ENCODE results near the gene HES2. TPM values are rescaled to one million over a fixed set of nuclear protein-coding genes. Genes with fewer than 3 reads are reported as not detected.

Gene HES2
- total and polyA plus RNA-seq, 9 of the 15 experiments (the other 6 are each of a cell fraction or from before 2014, with no cell fraction given): 0.05 to 0.18 (median 0.07) TPM; not detected in 4

GRCh38 chr1:6424000-6424565, 4.4 kb upstream of the HES2 start (continued):
- TF ChIP-seq PCBP2 (IDR thresholded peaks at IDR 0.05; ENCODE audit: low read depth, low read length, poor library complexity, severe bottlenecking) (no peak), RREB1 (CRISPR knock-in tag; IDR thresholded peaks at IDR 0.05) (no peak), PTTG1 (tag; IDR thresholded peaks at IDR 0.05; ENCODE audit: low read depth) (no peak), KHSRP (IDR thresholded peaks at IDR 0.05) (no peak), TEAD4 (IDR thresholded peaks at IDR 0.05; ENCODE audit: low read length) (no peak), TEAD4 (CRISPR knock-in tag; IDR thresholded peaks at IDR 0.05; ENCODE audit: borderline replicate concordance) (peak; percentile 73; the same call in 1 of the 2 replicates), ETV1 (tag; conservative IDR thresholded peaks at IDR 0.05; ENCODE audit: low read depth) (no peak), PHB (CRISPR knock-in tag; IDR thresholded peaks at IDR 0.05) (peak; percentile 25; the same call in 1 of the 2 replicates), CC2D1A (IDR thresholded peaks at IDR 0.05) (no peak), CGGBP1 (CRISPR knock-in tag; IDR thresholded peaks at IDR 0.05) (no peak), TEAD1 (CRISPR knock-in tag; IDR thresholded peaks at IDR 0.05) (no peak), ZNF584 (CRISPR knock-in tag; IDR thresholded peaks at IDR 0.05; ENCODE audit: low read depth) (no peak), ZNF644 (tag; IDR thresholded peaks at IDR 0.05; ENCODE audit: low read depth) (no peak), ZNF511 (CRISPR knock-in tag; IDR thresholded peaks at IDR 0.05) (no peak), ZNF282 (CRISPR knock-in tag; IDR thresholded peaks at IDR 0.05) (no peak), LCOR (CRISPR knock-in tag; IDR thresholded peaks at IDR 0.05) (no peak)
- TF ChIP-seq, protein P1, sequence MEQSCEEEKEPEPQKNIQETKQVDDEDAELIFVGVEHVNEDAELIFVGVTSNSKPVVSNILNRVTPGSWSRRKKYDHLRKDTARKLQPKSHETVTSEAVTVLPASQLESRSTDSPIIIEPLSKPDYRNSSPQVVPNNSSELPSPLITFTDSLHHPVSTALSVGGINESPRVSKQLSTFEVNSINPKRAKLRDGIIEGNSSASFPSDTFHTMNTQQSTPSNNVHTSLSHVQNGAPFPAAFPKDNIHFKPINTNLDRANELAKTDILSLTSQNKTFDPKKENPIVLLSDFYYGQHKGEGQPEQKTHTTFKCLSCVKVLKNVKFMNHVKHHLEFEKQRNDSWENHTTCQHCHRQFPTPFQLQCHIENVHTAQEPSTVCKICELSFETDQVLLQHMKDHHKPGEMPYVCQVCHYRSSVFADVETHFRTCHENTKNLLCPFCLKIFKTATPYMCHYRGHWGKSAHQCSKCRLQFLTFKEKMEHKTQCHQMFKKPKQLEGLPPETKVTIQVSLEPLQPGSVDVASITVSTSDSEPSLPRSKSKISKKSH (CRISPR knock-in tag; IDR thresholded peaks at IDR 0.05): no peak
- TF ChIP-seq, protein P2, sequence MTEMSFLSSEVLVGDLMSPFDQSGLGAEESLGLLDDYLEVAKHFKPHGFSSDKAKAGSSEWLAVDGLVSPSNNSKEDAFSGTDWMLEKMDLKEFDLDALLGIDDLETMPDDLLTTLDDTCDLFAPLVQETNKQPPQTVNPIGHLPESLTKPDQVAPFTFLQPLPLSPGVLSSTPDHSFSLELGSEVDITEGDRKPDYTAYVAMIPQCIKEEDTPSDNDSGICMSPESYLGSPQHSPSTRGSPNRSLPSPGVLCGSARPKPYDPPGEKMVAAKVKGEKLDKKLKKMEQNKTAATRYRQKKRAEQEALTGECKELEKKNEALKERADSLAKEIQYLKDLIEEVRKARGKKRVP (CRISPR knock-in tag; IDR thresholded peaks at IDR 0.05): no peak

Data from K562 (cell line).